Osteocyte (in vitro differentiated cells): ENCODE data around the gene TEX52. TPM values are rescaled to one million over a fixed set of nuclear protein-coding genes. Genes with fewer than 3 reads are reported as not detected.
"Not testable (repeated sequence)": the region's sequence is repeated elsewhere in the genome, so short reads cannot be mapped to it uniquely, and the experiment has no call there.

Experiments
- DNase-seq: peaks from one replicate; pipeline ENCODE4 v3.0.0; 2021; ENCODE audit warnings: mixed read lengths; ENCODE audit not compliant: unreplicated experiment; ENCODE audit errors: extremely low spot score
- H3K27ac Mint-ChIP-seq: one replicate; pipeline ENCODE4 v1.8.0; 2021; ENCODE audit warnings: mild to moderate bottlenecking, mixed read lengths; ENCODE audit not compliant: unreplicated experiment
- H3K27me3 Mint-ChIP-seq: one replicate; pipeline ENCODE4 v1.8.0; 2021; ENCODE audit warnings: mixed read lengths; ENCODE audit not compliant: unreplicated experiment
- H3K36me3 Mint-ChIP-seq: one replicate; pipeline ENCODE4 v1.8.0; 2021; ENCODE audit warnings: mixed read lengths; ENCODE audit not compliant: unreplicated experiment
- H3K4me1 Mint-ChIP-seq: one replicate; pipeline ENCODE4 v1.8.0; 2021; ENCODE audit warnings: mixed read lengths; ENCODE audit not compliant: unreplicated experiment
- H3K4me3 Mint-ChIP-seq: one replicate; pipeline ENCODE4 v1.8.0; 2021; ENCODE audit warnings: mild to moderate bottlenecking, moderate library complexity, mixed read lengths; ENCODE audit not compliant: unreplicated experiment
- H3K9me3 Mint-ChIP-seq: one replicate; pipeline ENCODE4 v1.8.0; 2021; ENCODE audit warnings: mixed read lengths; ENCODE audit not compliant: unreplicated experiment
- CTCF ChIP-seq: fragments of 200-600 bp; sonication (generic); IDR thresholded peaks from 2 replicates; pipeline ENCODE4 v1.5.0; 2021; ENCODE audit warnings: antibody characterized with exemption, mild to moderate bottlenecking, moderate library complexity
- total RNA-seq: library from RNA; stranded (reverse); gene quantifications from 2 replicates; pipeline ENCODE4 v1.2.1, GENCODE V29; 2021

Gene TEX52
- total RNA-seq, 1 donor from 2014 or later = not detected

GRCh38 chr12:2877953-2878732 is 21.3 kb upstream of the TEX52 start:
- peak overlapping the region; percentile 90 for H3K4me3 Mint-ChIP-seq
- peak overlapping the region; percentile 98 for H3K27ac Mint-ChIP-seq
- H3K4me1 Mint-ChIP-seq = peaks cover 18% of the 10 kb centered on the region
- H3K36me3 Mint-ChIP-seq = no peaks in the 10 kb centered on the region
- no peaks in the 10 kb centered on the region for H3K27me3 Mint-ChIP-seq
- no peaks in the 10 kb centered on the region for H3K9me3 Mint-ChIP-seq
- peak; percentile 23 for TF ChIP-seq CTCF
- DNase-seq = no peak

- H3K27me3 Mint-ChIP-seq = no peaks in the 10 kb centered on the region
- peaks cover 18% of the 10 kb centered on the region for H3K4me1 Mint-ChIP-seq
- no peaks in the 10 kb centered on the region for H3K9me3 Mint-ChIP-seq
- DNase-seq = peak; percentile 97
- H3K27ac Mint-ChIP-seq = peak within 1 kb of the TSS; percentile 98
- H3K36me3 Mint-ChIP-seq = no peaks in the 10 kb centered on the region
- no peak for TF ChIP-seq CTCF
- peak within 1 kb of the TSS; percentile 90 for H3K4me3 Mint-ChIP-seq
Observed at GRCh38 chr12:2877047-2877952, 20.5 kb upstream of the TEX52 start, which contains the start of the genes FOXM1 and RHNO1. Gene FOXM1, minus strand, starts transcription at chr12:2877174. Its CDS starts 2,696 bp downstream, at chr12:2874478. Gene RHNO1, plus strand, starts transcription at chr12:2877223. Its CDS starts 8,144 bp downstream, at chr12:2885367.

- no peaks in the 10 kb centered on the region for H3K27me3 Mint-ChIP-seq
- DNase-seq = no peak
- peak overlapping the region; percentile 79 for H3K4me3 Mint-ChIP-seq
- peaks cover 18% of the 10 kb centered on the region for H3K4me1 Mint-ChIP-seq
- H3K27ac Mint-ChIP-seq = peak overlapping the region; percentile 73
- TF ChIP-seq CTCF = no peak
- H3K9me3 Mint-ChIP-seq = no peaks in the 10 kb centered on the region
- H3K36me3 Mint-ChIP-seq = no peaks in the 10 kb centered on the region
Observed at GRCh38 chr12:2876431-2877046, 19.7 kb upstream of the TEX52 start.

GRCh38 chr12:2868986-2869632 is 12.3 kb upstream of the TEX52 start:
- H3K9me3 Mint-ChIP-seq, DNase-seq, H3K4me3 Mint-ChIP-seq, H3K27ac Mint-ChIP-seq, H3K27me3 Mint-ChIP-seq, H3K4me1 Mint-ChIP-seq, H3K36me3 Mint-ChIP-seq: not testable (repeated sequence)

GRCh38 chr12:2864198-2864597 is 7.4 kb upstream of the TEX52 start:
- Mint-ChIP-seq H3K4me3 (no peak overlapping the region), H3K27ac (no peak overlapping the region), H3K4me1 (peaks cover 5% of the 10 kb centered on the region), H3K36me3 (peaks cover 7% of the 10 kb centered on the region), H3K27me3 (no peaks in the 10 kb centered on the region), H3K9me3 (no peaks in the 10 kb centered on the region)
- TF ChIP-seq CTCF = no peak
- DNase-seq = no peak

DNA sequence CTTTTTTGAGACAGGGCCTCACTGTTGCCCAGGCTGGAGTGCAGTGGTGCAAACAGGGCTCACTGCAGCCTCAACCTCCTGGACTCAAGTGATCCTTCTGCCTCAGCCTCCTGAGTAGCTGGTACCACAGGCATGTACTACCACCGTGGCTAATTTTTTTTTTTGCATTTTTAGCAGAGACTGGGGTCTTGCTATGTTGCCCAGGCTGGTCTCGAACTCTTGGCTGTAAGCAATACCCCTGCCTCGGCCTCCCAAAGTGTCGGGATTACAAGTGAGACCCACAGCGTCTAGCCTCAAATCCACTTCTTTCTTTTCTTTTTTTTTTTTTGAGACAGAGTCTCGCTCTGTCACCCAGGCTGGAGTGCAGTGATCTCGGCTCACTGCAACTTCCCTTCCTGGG is 6.6 kb upstream of the TEX52 start:
- H3K4me3 Mint-ChIP-seq, DNase-seq, H3K9me3 Mint-ChIP-seq, H3K4me1 Mint-ChIP-seq, H3K27me3 Mint-ChIP-seq, H3K36me3 Mint-ChIP-seq, H3K27ac Mint-ChIP-seq: not testable (repeated sequence)
